Measurements from ENCODE around the gene SH3GL3.

DNA sequence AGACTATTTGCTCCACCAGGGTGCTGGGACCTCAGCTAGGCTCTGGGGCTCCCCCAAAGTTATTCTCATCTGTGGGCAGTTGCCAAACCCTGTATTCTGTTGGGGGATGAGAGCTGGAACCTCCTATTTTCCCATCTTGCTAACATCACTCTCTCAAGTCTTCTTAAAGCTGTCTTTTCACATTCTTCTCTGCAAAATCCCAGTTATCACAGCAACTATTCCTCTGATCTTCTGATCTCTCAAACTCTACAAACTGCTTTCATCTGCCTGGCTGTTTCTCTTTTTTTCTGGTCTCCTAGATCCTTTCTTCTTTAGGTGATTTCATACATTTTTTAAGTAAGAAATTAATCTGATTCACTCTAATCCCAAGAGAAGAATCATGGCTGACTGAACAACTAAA is 196.1 kb downstream of the SH3GL3 start:
- TF ChIP-seq, protein P1, sequence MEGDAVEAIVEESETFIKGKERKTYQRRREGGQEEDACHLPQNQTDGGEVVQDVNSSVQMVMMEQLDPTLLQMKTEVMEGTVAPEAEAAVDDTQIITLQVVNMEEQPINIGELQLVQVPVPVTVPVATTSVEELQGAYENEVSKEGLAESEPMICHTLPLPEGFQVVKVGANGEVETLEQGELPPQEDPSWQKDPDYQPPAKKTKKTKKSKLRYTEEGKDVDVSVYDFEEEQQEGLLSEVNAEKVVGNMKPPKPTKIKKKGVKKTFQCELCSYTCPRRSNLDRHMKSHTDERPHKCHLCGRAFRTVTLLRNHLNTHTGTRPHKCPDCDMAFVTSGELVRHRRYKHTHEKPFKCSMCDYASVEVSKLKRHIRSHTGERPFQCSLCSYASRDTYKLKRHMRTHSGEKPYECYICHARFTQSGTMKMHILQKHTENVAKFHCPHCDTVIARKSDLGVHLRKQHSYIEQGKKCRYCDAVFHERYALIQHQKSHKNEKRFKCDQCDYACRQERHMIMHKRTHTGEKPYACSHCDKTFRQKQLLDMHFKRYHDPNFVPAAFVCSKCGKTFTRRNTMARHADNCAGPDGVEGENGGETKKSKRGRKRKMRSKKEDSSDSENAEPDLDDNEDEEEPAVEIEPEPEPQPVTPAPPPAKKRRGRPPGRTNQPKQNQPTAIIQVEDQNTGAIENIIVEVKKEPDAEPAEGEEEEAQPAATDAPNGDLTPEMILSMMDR (IDR thresholded peaks at IDR 0.05): no peak
- TF ChIP-seq POLR2A (IDR thresholded peaks at IDR 0.05) (no peak), POLR2AphosphoS5 (IDR thresholded peaks at IDR 0.05) (no peak), EP300 (IDR thresholded peaks at IDR 0.05) (no peak)
